Transverse colon (tissue), 4 donors: Measurements from ENCODE around the gene DPP7. TPM values are rescaled to one million over a fixed set of nuclear protein-coding genes. Genes with fewer than 3 reads are reported as not detected.

Experiments
- DNase-seq: peaks from one replicate; pipeline ENCODE4 v3.0.0-alpha.2; 2019
- H3K27ac ChIP-seq, 4 donors: fragments of 200-600 bp; sonication (generic); 2 replicates each; pipeline ENCODE4 v1.5.1; 2016 to 2018; ENCODE audit warnings: inconsistent platforms in 4 of 4
- H3K27me3 ChIP-seq: fragments of 200-600 bp; sonication (generic); 2 replicates; pipeline ENCODE4 v1.5.1; 2017; ENCODE audit warnings: inconsistent platforms
- H3K36me3 ChIP-seq, 4 donors: fragments of 200-600 bp; sonication (generic); 2 replicates each; pipeline ENCODE4 v1.5.1; 2017 to 2019; ENCODE audit warnings: inconsistent platforms in 4 of 4
- H3K4me1 ChIP-seq, 4 donors: fragments of 200-600 bp; sonication (generic); 2 replicates each; pipeline ENCODE4 v1.5.1; 2017 to 2020; ENCODE audit warnings: inconsistent platforms in 4 of 4
- H3K4me3 ChIP-seq, 4 donors: fragments of 200-600 bp; sonication (generic); 1 replicate in 1 of 4; 2 replicates in 3 of 4; pipeline versions ENCODE4 v1.5.1 to v1.6.1; 2017 to 2019; ENCODE audit warnings: inconsistent platforms in 4 of 4
- H3K9me3 ChIP-seq, 2 donors: fragments of 200-600 bp; sonication (generic); 2 replicates each; pipeline ENCODE4 v1.5.1; 2017 to 2019; ENCODE audit warnings: inconsistent platforms in 2 of 2
- CTCF ChIP-seq, 5 experiments: fragments of 200-600 bp in 3 of 5; fragments of 450-650 bp in 2 of 5; sonication (generic) in 3 of 5; IDR thresholded peaks; 1 replicate in 2 of 5; 2 replicates in 3 of 5; pipeline ENCODE4 v1.5.1; 2016 to 2017; ENCODE audit warnings: antibody characterized with exemption in 5 of 5, inconsistent platforms in 3 of 5, mild to moderate bottlenecking in 2 of 5, moderate library complexity in 1 of 5
- EP300 ChIP-seq: sonication (generic); formaldehyde crosslinking; IDR thresholded peaks from one replicate; pipeline ENCODE4 v1.6.1; 2017; ENCODE audit warnings: antibody characterized with exemption, low read depth
- POLR2A ChIP-seq: fragments of 450-650 bp; IDR thresholded peaks from one replicate; pipeline ENCODE4 v1.6.1; 2016; ENCODE audit warnings: antibody characterized with exemption, mild to moderate bottlenecking, moderate library complexity
- POLR2AphosphoS5 ChIP-seq, 3 donors: sonication (generic); formaldehyde crosslinking; IDR thresholded peaks; one replicate each; pipeline ENCODE4 v1.6.1; 2016; ENCODE audit warnings: antibody characterized with exemption in 3 of 3
- WGBS, 2 donors: methylation state at CpG; one replicate each; pipeline ENCODE4 v1.1.5; 2018; ENCODE audit warnings: low coverage in 1 of 2; 5-methylcytosine and 5-hydroxymethylcytosine counted together
- in situ Hi-C, 4 donors: fragments of 200-750 bp; cut with MboI; loops; one replicate each; pipeline versions ENCODE4 v1.15.0 to v1.15.1; 2017; ENCODE audit warnings: low sequenced_read_pairs in 3 of 4, low pct_ligation_motif_present in 1 of 4, low pct_unique_long_range_greater_than_20kb in 1 of 4
- intact Hi-C: fragments of 100-400 bp; cut with DNase I; formaldehyde crosslinking; loops from one replicate; pipeline ENCODE4 v1.15.1; 2023; ENCODE audit warnings: low total_unique reads
- total RNA-seq, 4 donors: library from RNA; depleted of rRNA; stranded (reverse); fragments of >200 nt; gene quantifications; one replicate each; pipeline ENCODE4 v1.1.0, GENCODE V29; 2016

Gene DPP7
- total RNA-seq, 4 donors from 2014 or later: 54.2 to 141 (median 103) TPM

- H3K4me3 ChIP-seq: no peak overlapping the region
- no peak for DNase-seq
- H3K27ac ChIP-seq: no peak overlapping the region
- WGBS, 2 donors: 55% methylated on average over 26 of the region's 26 CpGs; no CpG with 5 or more reads in 1 of the 2 donors
- H3K4me1 ChIP-seq: peaks cover 0 to 4% (median 0%) of the 10 kb centered on the region in 4 donors
- in situ Hi-C loops (no loop called here), intact Hi-C loops (no loop called here)
- no peaks in the 10 kb centered on the region for H3K9me3 ChIP-seq
- peaks cover 90% of the 10 kb centered on the region for H3K27me3 ChIP-seq
- H3K36me3 ChIP-seq: no peaks in the 10 kb centered on the region
- no peak for TF ChIP-seq POLR2AphosphoS5 (IDR thresholded peaks at IDR 0.05)
- no peak for TF ChIP-seq CTCF (IDR thresholded peaks at IDR 0.05)
- TF ChIP-seq POLR2A: no peak
- no peak for TF ChIP-seq EP300
Observed at GRCh38 chr9:137140151-137141012, 25.8 kb upstream of the DPP7 start.

GRCh38 chr9:137139468-137140150 lies 25.1 kb upstream of the DPP7 start:
- Histone ChIP-seq H3K36me3 (no peaks in the 10 kb centered on the region), H3K4me1 (peaks cover 0 to 4% (median 0%) of the 10 kb centered on the region in 4 donors), H3K4me3 (no peak overlapping the region), H3K27me3 (peaks cover 97% of the 10 kb centered on the region), H3K27ac (no peak overlapping the region), H3K9me3 (no peaks in the 10 kb centered on the region)
- 55 to 80% methylated on average over 1 to 22 of the region's 37 CpGs for WGBS, 2 donors
- TF ChIP-seq CTCF (IDR thresholded peaks at IDR 0.05) (no peak), EP300 (no peak), POLR2AphosphoS5 (IDR thresholded peaks at IDR 0.05) (no peak), POLR2A (no peak)
- in situ Hi-C loops: no loop called here
- intact Hi-C loops: no loop called here
- no peak for DNase-seq

- in situ Hi-C loops: no loop called here
- 28% methylated on average over 40 of the region's 104 CpGs; no CpG with 5 or more reads in 1 of the 2 donors for WGBS, 2 donors
- H3K27ac ChIP-seq: no peak within 1 kb of the TSS
- no peak for DNase-seq
- H3K9me3 ChIP-seq: no peaks in the 10 kb centered on the region
- H3K27me3 ChIP-seq: peaks cover 98% of the 10 kb centered on the region
- no peaks in the 10 kb centered on the region for H3K36me3 ChIP-seq
- TF ChIP-seq CTCF (IDR thresholded peaks at IDR 0.05): no peak
- TF ChIP-seq EP300: no peak
- no peak for TF ChIP-seq POLR2A
- no peak for TF ChIP-seq POLR2AphosphoS5 (IDR thresholded peaks at IDR 0.05)
- intact Hi-C loops: no loop called here
- H3K4me1 ChIP-seq: peaks cover 0 to 4% (median 0%) of the 10 kb centered on the region in 4 donors
- H3K4me3 ChIP-seq: no peak within 1 kb of the TSS
Observed at GRCh38 chr9:137138722-137139467, 24.4 kb upstream of the DPP7 start, which contains the start of gene GRIN1. GRIN1 (plus strand) TSS chr9:137139154; CDS start chr9:137139487, 333 bp downstream.
